H1 (cell line): ENCODE data around the gene RAB29. TPM values are rescaled to one million over a fixed set of nuclear protein-coding genes. Genes with fewer than 3 reads are reported as not detected.

Experiments
- CHD1 ChIP-seq: IDR thresholded peaks from 2 replicates; pipeline ENCODE4 v1.6.1; 2012; ENCODE audit warnings: low read depth, low read length, improper control_type of control experiment
- E2F6 ChIP-seq: IDR thresholded peaks from 2 replicates; pipeline ENCODE4 v1.6.1; 2012; ENCODE audit warnings: inconsistent platforms
- EGR1 ChIP-seq: IDR thresholded peaks from 2 replicates; pipeline ENCODE4 v1.6.1; 2011; ENCODE audit warnings: low read depth, low read length, borderline replicate concordance
- KDM1A ChIP-seq: fragments of 200-600, 300-600 bp; sonication (generic); IDR thresholded peaks from 2 replicates; pipeline ENCODE4 v1.7.1; 2016; ENCODE audit warnings: mild to moderate bottlenecking, low read length, borderline replicate concordance
- RXRA ChIP-seq: IDR thresholded peaks from 2 replicates; pipeline ENCODE4 v1.6.1; 2011; ENCODE audit warnings: low read depth, mild to moderate bottlenecking, low read length, moderate library complexity; ENCODE audit not compliant: insufficient read depth
- SRF ChIP-seq: IDR thresholded peaks from 2 replicates; pipeline ENCODE4 v1.6.1; 2011; ENCODE audit warnings: mild to moderate bottlenecking, low read depth, low read length, moderate library complexity
- polyA plus RNA-seq, 7 experiments: library from polyadenylated mRNA; depleted of rRNA in 3 of 7; stranded (reverse) in 5 of 7; unstranded in 2 of 7; fragments of >200 nt in 5 of 7; fragments of 200-250 nt in 2 of 7; gene quantifications; 1 replicate in 5 of 7; 2 replicates in 1 of 7; 4 replicates in 1 of 7; pipeline versions ENCODE4 v1.2.1 to v1.2.3, GENCODE V29; 2011 to 2013; ENCODE audit warnings: missing spikeins in 2 of 7, mixed read lengths in 2 of 7
- total RNA-seq: library from RNA; stranded (reverse); fragmentation: NEBNext Ultra II Directional; extraction: Animal tissue kit (Norgen Biotek cat#: 25700); gene quantifications from 2 replicates; pipeline ENCODE4 v1.2.1, GENCODE V29; 2021

RAB29 gene
- total and polyA plus RNA-seq, 2 of the 8 experiments (the other 6 are each of a cell fraction or from before 2014, with no cell fraction given), result 10.1 to 17.3 TPM

- TF ChIP-seq E2F6 (no peak), KDM1A (no peak), SRF (no peak), CHD1 (no peak), EGR1 (no peak), RXRA (no peak)
- TF ChIP-seq, all 59 proteins: peak for 0
Observed at GRCh38 chr1:205783904-205784303, 8.6 kb upstream of the RAB29 start (continued).
